Ishikawa (cell line): ENCODE data around the gene GSTM2.

Experiments
- CEBPB ChIP-seq: IDR thresholded peaks from 2 replicates; pipeline ENCODE4 v1.6.1; 2012
- CREB1 ChIP-seq: IDR thresholded peaks from 2 replicates; pipeline ENCODE4 v1.6.1; 2012; ENCODE audit warnings: low read depth
- EGR1 ChIP-seq: IDR thresholded peaks from 2 replicates; pipeline ENCODE4 v1.6.1; 2012
- EP300 ChIP-seq: IDR thresholded peaks from 2 replicates; pipeline ENCODE4 v1.6.1; 2012; ENCODE audit warnings: borderline replicate concordance
- FOXM1 ChIP-seq: IDR thresholded peaks from 2 replicates; pipeline ENCODE4 v1.6.1; 2012; ENCODE audit warnings: low read depth, borderline replicate concordance
- MAX ChIP-seq: IDR thresholded peaks from 2 replicates; pipeline ENCODE4 v1.6.1; 2012
- NFIC ChIP-seq: IDR thresholded peaks from 2 replicates; pipeline ENCODE4 v1.6.1; 2012
- RAD21 ChIP-seq: IDR thresholded peaks from 2 replicates; pipeline ENCODE4 v1.6.1; 2012; ENCODE audit warnings: low read depth
- REST ChIP-seq: IDR thresholded peaks from 2 replicates; pipeline ENCODE4 v1.6.1; 2012; ENCODE audit warnings: low read depth, mild to moderate bottlenecking
- TAF1 ChIP-seq: IDR thresholded peaks from 2 replicates; pipeline ENCODE4 v1.6.1; 2012; ENCODE audit warnings: low read depth, mild to moderate bottlenecking
- TCF12 ChIP-seq: IDR thresholded peaks from 2 replicates; pipeline ENCODE4 v1.6.1; 2012; ENCODE audit warnings: low read depth
- TEAD4 ChIP-seq: IDR thresholded peaks from 2 replicates; pipeline ENCODE4 v1.6.1; 2012
- USF1 ChIP-seq: IDR thresholded peaks from 2 replicates; pipeline ENCODE4 v1.6.1; 2012
- YY1 ChIP-seq: IDR thresholded peaks from 2 replicates; pipeline ENCODE4 v1.6.1; 2012; ENCODE audit warnings: low read depth
- ZBTB7A ChIP-seq: IDR thresholded peaks from 2 replicates; pipeline ENCODE4 v1.6.1; 2012; ENCODE audit warnings: low read depth

GSTM2 gene

GRCh38 chr1:109652402-109652801 lies 15.5 kb upstream of the GSTM2 start:
- no peak for TF ChIP-seq TCF12
- no peak for TF ChIP-seq MAX
- no peak for TF ChIP-seq USF1
- no peak for TF ChIP-seq CEBPB
- TF ChIP-seq NFIC: no peak
- no peak for TF ChIP-seq EP300
- no peak for TF ChIP-seq ZBTB7A
- TF ChIP-seq REST: no peak
- no peak for TF ChIP-seq CREB1
- TF ChIP-seq TEAD4: no peak
- no peak for TF ChIP-seq YY1
- TF ChIP-seq FOXM1: no peak
- TF ChIP-seq TAF1: no peak
- no peak for TF ChIP-seq RAD21
- TF ChIP-seq EGR1: no peak

GRCh38 chr1:109653306-109653705 lies 14.6 kb upstream of the GSTM2 start:
- TF ChIP-seq CREB1 (no peak), NFIC (peak; percentile 67), TAF1 (no peak), EGR1 (no peak), EP300 (no peak)

GRCh38 chr1:109654519-109654918 lies 13.3 kb upstream of the GSTM2 start:
- TF ChIP-seq YY1: no peak
- no peak for TF ChIP-seq MAX
- no peak for TF ChIP-seq RAD21
- no peak for TF ChIP-seq EP300
- TF ChIP-seq TAF1: no peak
- TF ChIP-seq EGR1: no peak
- no peak for TF ChIP-seq NFIC
- TF ChIP-seq REST: no peak
- TF ChIP-seq ZBTB7A: no peak
- TF ChIP-seq TEAD4: no peak
- TF ChIP-seq TCF12: no peak
- TF ChIP-seq CREB1: no peak
- no peak for TF ChIP-seq USF1
- TF ChIP-seq CEBPB: no peak
- TF ChIP-seq FOXM1: no peak

- TF ChIP-seq MAX (no peak; the same call in 1 of the 2 replicates), CEBPB (no peak), TAF1 (no peak), CREB1 (no peak), EP300 (no peak)
Observed at GRCh38 chr1:109655615-109656519, 12.0 kb upstream of the GSTM2 start, which contains the start of gene GSTM4. GSTM4 (plus strand) TSS chr1:109656099; CDS start chr1:109656390, 291 bp downstream.

- no peak for TF ChIP-seq TEAD4
- TF ChIP-seq TAF1: no peak
- TF ChIP-seq NFIC: no peak
- TF ChIP-seq YY1: no peak
- TF ChIP-seq CEBPB: no peak
- no peak for TF ChIP-seq MAX
Observed at GRCh38 chr1:109657395-109657794, 10.5 kb upstream of the GSTM2 start.

GRCh38 chr1:109657970-109658369 lies 9.9 kb upstream of the GSTM2 start:
- TF ChIP-seq RAD21: no peak
- no peak for TF ChIP-seq CEBPB
- TF ChIP-seq TEAD4: no peak
- TF ChIP-seq FOXM1: no peak
- no peak for TF ChIP-seq ZBTB7A
- no peak for TF ChIP-seq CREB1
- TF ChIP-seq EP300: no peak
- no peak for TF ChIP-seq NFIC
- no peak for TF ChIP-seq USF1
- TF ChIP-seq MAX: no peak
- TF ChIP-seq YY1: no peak
